HepG2 (cell line): ENCODE results near the gene HKDC1. TPM values are rescaled to one million over a fixed set of nuclear protein-coding genes. Genes with fewer than 3 reads are reported as not detected.

Source experiments
- ARID2 ChIP-seq: sonication (generic); formaldehyde crosslinking; IDR thresholded peaks from 2 replicates; pipeline ENCODE4 v1.8.1; 2022; ENCODE audit warnings: mild to moderate bottlenecking, missing genetic modification reagents, borderline replicate concordance
- CCDC6 ChIP-seq: sonication (generic); formaldehyde crosslinking; IDR thresholded peaks from 2 replicates; pipeline ENCODE4 v1.8.1; 2022; ENCODE audit warnings: mild to moderate bottlenecking, missing genetic modification reagents, moderate library complexity
- HNF4A ChIP-seq: sonication (generic); formaldehyde crosslinking; IDR thresholded peaks from 2 replicates; pipeline ENCODE4 v1.4.0; 2020; ENCODE audit warnings: missing genetic modification reagents
- HNRNPLL ChIP-seq: fragments of 200-400 bp; formaldehyde crosslinking; IDR thresholded peaks from 2 replicates; pipeline ENCODE4 v1.6.1; 2017; ENCODE audit warnings: mild to moderate bottlenecking, low read depth, low read length; ENCODE audit not compliant: poor library complexity, severe bottlenecking
- JARID2 ChIP-seq: sonication (generic); formaldehyde crosslinking; IDR thresholded peaks from 2 replicates; pipeline ENCODE4 v1.8.1; 2023; ENCODE audit warnings: missing genetic modification reagents, inconsistent platforms; ENCODE audit not compliant: insufficient replicate concordance
- KDM5B ChIP-seq: sonication (generic); formaldehyde crosslinking; IDR thresholded peaks from 2 replicates; pipeline ENCODE4 v1.4.0; 2020; ENCODE audit warnings: missing genetic modification reagents, mild to moderate bottlenecking, borderline replicate concordance
- MAFK ChIP-seq, 2 experiments: IDR thresholded peaks in 1 of 2; conservative IDR thresholded peaks in 1 of 2; 2 replicates each; pipeline ENCODE4 v1.6.1; 2011; ENCODE audit warnings: improper control_type of control experiment in 2 of 2, low read length in 2 of 2
- POLR2G ChIP-seq: fragments of 200-400 bp; formaldehyde crosslinking; IDR thresholded peaks from 2 replicates; pipeline ENCODE4 v1.6.1; 2018; ENCODE audit warnings: mild to moderate bottlenecking, low read depth, low read length, moderate library complexity
- PRDM15 ChIP-seq: sonication (generic); formaldehyde crosslinking; IDR thresholded peaks from 2 replicates; pipeline ENCODE4 v1.4.0; 2020; ENCODE audit warnings: missing genetic modification reagents
- PRDM4 ChIP-seq: sonication (generic); formaldehyde crosslinking; IDR thresholded peaks from 2 replicates; pipeline ENCODE4 v1.9.0; 2021; ENCODE audit warnings: missing genetic modification reagents, borderline replicate concordance
- RAD21 ChIP-seq: fragments of 450-650 bp; formaldehyde crosslinking; IDR thresholded peaks from 2 replicates; pipeline ENCODE4 v1.5.0; 2020; ENCODE audit warnings: mild to moderate bottlenecking
- REPIN1 ChIP-seq: sonication (generic); formaldehyde crosslinking; IDR thresholded peaks from 2 replicates; pipeline ENCODE4 v1.8.0; 2022; ENCODE audit warnings: missing genetic modification reagents, low read depth, mild to moderate bottlenecking, borderline replicate concordance
- SP140L ChIP-seq: sonication (generic); formaldehyde crosslinking; IDR thresholded peaks from 2 replicates; pipeline ENCODE4 v1.4.0; 2020; ENCODE audit warnings: missing genetic modification reagents, borderline replicate concordance
- THRA ChIP-seq: sonication (generic); formaldehyde crosslinking; IDR thresholded peaks from 2 replicates; pipeline ENCODE4 v1.4.0; 2020; ENCODE audit warnings: missing genetic modification reagents, borderline replicate concordance
- THYN1 ChIP-seq: sonication (generic); formaldehyde crosslinking; IDR thresholded peaks from 2 replicates; pipeline ENCODE4 v1.8.1; 2023; ENCODE audit warnings: low read depth, mild to moderate bottlenecking, moderate library complexity, missing genetic modification reagents, borderline replicate concordance
- U2AF2 ChIP-seq: fragments of 200-400 bp; formaldehyde crosslinking; IDR thresholded peaks from 2 replicates; pipeline ENCODE4 v1.6.1; 2017; ENCODE audit warnings: low read depth, mild to moderate bottlenecking, low read length
- ZNF558 ChIP-seq: sonication (generic); formaldehyde crosslinking; IDR thresholded peaks from 2 replicates; pipeline ENCODE4 v1.9.0; 2022; ENCODE audit warnings: mild to moderate bottlenecking, missing genetic modification reagents, borderline replicate concordance
- ZNF616 ChIP-seq: sonication (generic); formaldehyde crosslinking; IDR thresholded peaks from 2 replicates; pipeline ENCODE4 v1.5.0; 2020; ENCODE audit warnings: low read depth, mild to moderate bottlenecking, missing genetic modification reagents
- ZNF619 ChIP-seq: sonication (generic); formaldehyde crosslinking; IDR thresholded peaks from 2 replicates; pipeline ENCODE4 v1.4.0; 2020; ENCODE audit warnings: mild to moderate bottlenecking, missing genetic modification reagents
- ZNF720 ChIP-seq: sonication (generic); formaldehyde crosslinking; IDR thresholded peaks from 2 replicates; pipeline ENCODE4 v1.4.0; 2020; ENCODE audit warnings: missing genetic modification reagents
- ZNF777 ChIP-seq: sonication (generic); formaldehyde crosslinking; IDR thresholded peaks from 2 replicates; pipeline ENCODE4 v1.4.0; 2020; ENCODE audit warnings: missing genetic modification reagents
- ZSCAN20 ChIP-seq: sonication (generic); formaldehyde crosslinking; IDR thresholded peaks from 2 replicates; pipeline ENCODE4 v1.4.0; 2020; ENCODE audit warnings: missing genetic modification reagents, mild to moderate bottlenecking, borderline replicate concordance
- polyA plus RNA-seq, 8 experiments: library from polyadenylated mRNA; depleted of rRNA in 3 of 8; stranded (reverse) in 7 of 8; unstranded in 1 of 8; fragments of >200 nt; fragmentation: Illumina TruSeq in 4 of 8; extraction: Trizol in 4 of 8; gene quantifications; 2 replicates each; pipeline versions ENCODE4 v1.2.1 to v1.2.3, GENCODE V29; 2011 to 2016; ENCODE audit warnings: low read depth in 4 of 8, missing spikeins in 1 of 8, mixed read lengths in 1 of 8; ENCODE audit not compliant: insufficient read depth in 1 of 8
- total RNA-seq, 5 experiments: library from RNA; depleted of rRNA; stranded (reverse); fragments of >200 nt; fragmentation: Illumina TruSeq; extraction: Trizol; gene quantifications; 2 replicates each; pipeline ENCODE4 v1.2.3, GENCODE V29; 2016; ENCODE audit warnings: low read depth in 1 of 5

Gene HKDC1
- total and polyA plus RNA-seq, 2 of the 13 experiments (the other 11 are each of a cell fraction or from before 2014, with no cell fraction given), result 8.1 to 12.4 TPM

GRCh38 chr10:69179743-69180524 is 40.2 kb upstream of the HKDC1 start, which contains the start of gene SUPV3L1 (continued):
- TF ChIP-seq ZNF720 (CRISPR knock-in tag), result no peak
- TF ChIP-seq JARID2 (CRISPR knock-in tag), result no peak
- peak; percentile 97 for TF ChIP-seq ZNF619 (CRISPR knock-in tag)
- peak in 1 of 2 experiments; percentile 48; a peak in 1 of 4 replicates for TF ChIP-seq MAFK (conservative IDR thresholded peaks at IDR 0.05 in 1 of 2, IDR thresholded peaks at IDR 0.05 in 1 of 2; ENCODE audit: low read length in 2 of 2)
- TF ChIP-seq THRA (CRISPR knock-in tag), result no peak
- TF ChIP-seq CCDC6 (CRISPR knock-in tag), result no peak
- TF ChIP-seq ZNF777 (CRISPR knock-in tag), result peak; percentile 78
- TF ChIP-seq THYN1 (CRISPR knock-in tag), result no peak
- no peak for TF ChIP-seq PRDM4
- TF ChIP-seq KDM5B (CRISPR knock-in tag), result no peak
- TF ChIP-seq ZNF558 (CRISPR knock-in tag), result no peak
- TF ChIP-seq POLR2G, result peak; percentile 91
- TF ChIP-seq REPIN1 (CRISPR knock-in tag), result peak; percentile 73
- TF ChIP-seq U2AF2, result no peak
- TF ChIP-seq PRDM15 (CRISPR knock-in tag), result no peak
- no peak; the same call in 1 of the 2 replicates for TF ChIP-seq SP140L
- TF ChIP-seq HNRNPLL, result peak; percentile 28
- TF ChIP-seq HNF4A (CRISPR knock-in tag), result no peak; the same call in 1 of the 2 replicates
- no peak for TF ChIP-seq ZNF616
- TF ChIP-seq ZSCAN20, result peak; percentile 66; the same call in 1 of the 2 replicates
- no peak for TF ChIP-seq ARID2
- TF ChIP-seq RAD21 (CRISPR knock-in tag), result 0 out of 2 replicates have a peak, but pooled peaks have one; percentile 9
